ENCODE measurements around the gene PCDHB16.

The PCDHB16 gene

DNA sequence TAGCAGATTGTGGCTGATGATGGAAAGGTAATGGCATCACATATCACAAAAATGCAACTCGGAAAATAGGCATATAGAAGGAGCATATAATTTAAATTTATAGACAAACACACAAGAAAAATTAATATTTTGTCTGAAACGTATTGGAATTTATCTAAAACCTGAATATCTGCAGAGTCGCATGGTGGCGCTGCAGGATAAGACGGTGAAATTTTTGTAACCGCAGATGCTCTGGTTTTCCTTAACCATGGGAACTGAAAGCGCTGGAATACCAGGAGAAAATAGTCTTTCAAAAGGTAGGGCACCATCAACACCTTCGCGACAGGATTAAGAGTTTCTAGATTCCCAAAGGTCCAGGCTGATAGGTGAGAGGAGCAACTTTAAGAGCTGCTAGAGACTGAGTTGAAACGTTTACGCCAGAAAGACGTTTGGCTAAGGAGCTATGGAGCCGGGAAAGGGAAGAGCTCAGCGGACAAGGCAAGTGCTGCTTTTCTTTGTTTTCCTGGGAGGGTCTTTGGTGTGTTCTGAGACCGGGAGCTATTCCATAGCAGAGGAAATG lies 52.0 kb downstream of the PCDHB16 start:
- no peak for FAIRE-seq

All from TTC549 (cell line).